HUDEP-2 (cell line): ENCODE results near the gene DENND10.
A peak's percentile ranks its signal among the peaks of the same experiment; 100 is the strongest.
"Not testable (repeated sequence)": the region's sequence is repeated elsewhere in the genome, so short reads cannot be mapped to it uniquely, and the experiment has no call there.

Experiments used
- DNase-seq, 76 experiments: peaks; one replicate each; lab custom pipeline; 2025; ENCODE audit not compliant: unreplicated experiment in 76 of 76; lab: John Stamatoyannopoulos, UW

DENND10 gene

GRCh38 chr10:119165171-119166117, 61.5 kb downstream of the DENND10 start, which contains the start of gene SFXN4:
SFXN4 (minus strand) TSS chr10:119165714; CDS start chr10:119165647, 67 bp downstream.
- DNase-seq, result peak in 72 of 76 experiments; percentile 11 to 85 (median 68)

GRCh38 chr10:119166118-119166500, 62.2 kb downstream of the DENND10 start:
- peak in 1 of 76 experiments; percentile 47 for DNase-seq

- DNase-seq, result no peak
Observed at GRCh38 chr10:119166564-119166963, 62.7 kb downstream of the DENND10 start.

DNA sequence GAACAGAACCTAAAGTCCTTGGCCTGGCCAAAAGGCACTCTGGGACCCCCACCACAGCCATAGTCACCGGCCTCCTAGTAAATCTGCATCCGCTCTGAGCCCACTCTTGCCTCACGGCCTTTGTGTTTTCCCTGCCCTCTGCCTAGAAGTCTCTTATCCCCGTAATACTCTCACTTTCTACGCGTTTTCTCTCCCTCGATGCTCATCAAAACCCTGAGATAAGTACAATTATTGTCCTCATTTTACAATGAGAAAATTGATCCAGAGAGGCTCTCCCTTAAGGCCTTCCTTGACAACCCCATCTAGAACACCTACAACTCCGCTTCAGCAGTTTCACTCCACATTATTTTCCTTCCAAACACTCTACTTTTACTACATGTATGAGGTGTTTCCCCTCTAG, 63.1 kb downstream of the DENND10 start:
- no peak for DNase-seq

- no peak for DNase-seq
Observed at GRCh38 chr10:119174109-119174508, 70.2 kb downstream of the DENND10 start.

GRCh38 chr10:119176166-119176565, 72.3 kb downstream of the DENND10 start:
- DNase-seq, result no peak

DNA sequence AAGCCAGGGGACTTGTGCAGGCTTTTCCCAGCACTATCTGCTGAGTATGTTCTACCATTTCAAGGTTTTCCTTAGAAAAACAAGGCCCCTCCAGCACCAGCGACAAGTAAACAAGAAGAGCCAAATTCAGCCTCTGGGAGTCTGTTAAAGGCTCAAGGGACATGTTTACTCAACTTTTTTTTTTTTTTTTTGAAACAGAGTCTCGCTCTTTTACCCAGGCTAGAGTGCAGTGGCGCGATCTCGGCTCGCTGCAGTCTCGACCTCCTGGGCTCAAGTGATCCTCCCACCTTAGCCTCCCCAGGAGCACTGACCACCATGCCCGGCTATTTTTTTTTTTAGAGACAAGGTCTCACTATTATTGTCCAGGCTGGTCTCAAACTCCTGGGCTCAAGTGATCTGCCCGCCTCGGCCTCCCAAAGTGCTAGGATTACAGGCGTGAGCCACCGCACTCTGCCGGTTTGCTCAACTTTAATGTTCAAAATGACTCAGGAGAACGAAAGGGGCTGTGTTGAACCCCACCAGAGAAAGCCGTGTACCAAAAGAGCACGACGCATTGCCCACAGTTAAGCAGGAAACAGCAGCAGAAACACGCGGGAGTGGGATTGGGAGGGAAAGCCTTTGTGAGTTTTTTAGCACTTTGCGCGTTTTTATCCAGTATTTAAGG, 73.9 kb downstream of the DENND10 start:
- DNase-seq, result peak in 1 of 76 experiments; percentile 59

DNA sequence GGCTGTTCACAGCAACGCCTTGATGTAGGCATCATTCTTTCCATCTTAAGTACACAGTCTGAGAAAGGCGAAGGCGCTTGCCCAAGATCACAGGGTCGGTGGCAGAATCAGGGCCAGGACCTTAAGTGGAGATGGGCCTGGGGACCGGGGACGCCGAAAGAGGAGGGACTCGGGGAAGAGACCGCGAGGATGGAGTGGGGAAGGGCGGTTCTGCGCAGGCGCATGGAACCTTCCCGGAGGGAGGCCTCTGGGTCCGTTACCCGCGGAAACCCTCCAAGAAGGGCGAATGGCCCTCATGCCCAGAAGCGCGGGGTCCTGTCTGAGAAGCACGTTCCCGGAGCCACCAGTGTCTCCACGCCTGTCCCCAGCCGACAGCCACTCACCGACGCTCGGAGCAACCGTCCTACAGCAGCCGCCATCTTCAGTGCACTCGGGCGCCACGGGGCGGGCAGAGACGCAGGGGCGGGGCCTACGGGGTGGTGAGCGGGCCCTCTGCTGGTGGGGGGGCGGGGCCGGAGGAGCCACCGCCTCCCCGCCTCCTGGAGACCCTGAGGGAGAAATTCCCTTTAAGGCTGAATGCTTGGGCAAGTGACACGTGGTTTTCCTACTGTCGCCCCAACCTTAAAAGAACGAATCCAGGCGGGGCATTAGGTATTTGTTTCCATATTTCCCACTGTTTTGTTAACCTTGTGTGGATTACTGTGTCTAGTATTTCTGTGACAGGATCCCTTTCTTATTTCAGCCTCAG, 74.6 kb downstream of the DENND10 start, which contains the start of gene PRDX3:
Gene PRDX3, minus strand, starts transcription at position 441 of the 748 bp plus-strand sequence. Its CDS starts 22 bp downstream, at position 419.
- DNase-seq, result peak in 75 of 76 experiments; percentile 5 to 93 (median 80)

DNA sequence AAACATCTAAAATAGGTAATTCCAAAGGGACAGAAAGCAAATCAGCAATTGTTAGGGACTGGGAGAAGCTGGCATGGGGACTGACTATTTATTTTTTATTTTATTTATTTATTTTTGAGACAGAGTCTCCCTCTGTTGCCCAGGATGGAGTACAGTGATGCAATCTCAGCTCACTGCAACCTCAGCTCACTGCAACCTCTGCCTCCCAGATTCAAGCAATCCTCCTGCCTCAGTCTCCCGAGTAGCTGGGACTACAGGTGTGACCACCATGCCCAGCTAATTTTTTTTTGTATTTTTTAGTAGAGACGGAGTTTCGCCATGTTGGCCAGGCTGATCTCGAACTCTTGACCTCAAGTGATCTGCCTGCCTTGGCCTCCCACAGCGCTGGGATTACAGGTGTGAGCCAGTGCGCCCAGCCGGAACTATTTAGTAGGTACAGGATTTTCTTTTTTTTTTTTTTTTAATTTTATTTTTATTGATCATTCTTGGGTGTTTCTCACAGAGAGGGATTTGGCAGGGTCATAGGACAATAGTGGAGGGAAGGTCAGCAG, 77.0 kb downstream of the DENND10 start:
- not testable (repeated sequence) for DNase-seq

DNA sequence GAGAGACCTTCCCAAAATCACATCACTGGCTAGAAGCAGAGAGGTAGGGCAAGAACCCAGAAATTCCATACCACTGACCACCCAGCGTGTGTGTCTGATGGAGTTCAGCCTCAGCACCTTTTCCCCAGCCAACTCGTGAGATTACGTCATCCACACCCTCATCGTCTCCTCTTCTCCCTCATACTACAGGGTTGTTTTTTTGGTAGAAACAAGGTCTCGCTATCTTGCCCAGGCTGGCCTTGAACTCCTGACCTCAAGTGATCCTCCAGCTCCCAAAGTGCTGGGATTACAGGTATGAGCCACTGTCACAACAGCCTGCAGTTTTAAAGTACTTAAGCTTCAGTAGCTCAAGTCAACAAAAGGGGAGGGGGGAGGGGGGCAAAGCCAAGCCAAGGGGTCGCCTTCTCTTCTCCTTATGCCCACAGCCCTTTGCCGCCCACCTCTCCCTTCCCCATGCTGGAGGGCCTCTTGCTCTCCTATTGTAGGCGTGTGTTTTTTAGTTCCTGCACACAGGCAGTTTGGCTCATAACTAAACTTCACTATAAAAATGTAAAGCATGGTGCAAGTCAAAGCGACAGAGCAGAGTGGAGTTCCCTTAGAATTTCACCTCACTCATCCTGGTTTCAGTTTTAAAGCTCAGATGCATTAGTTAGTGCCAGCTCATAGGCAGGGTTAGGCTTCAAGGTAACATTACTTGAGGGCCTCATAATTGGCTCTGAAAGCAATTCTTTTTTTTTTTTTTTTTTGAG, 79.9 kb downstream of the DENND10 start:
- DNase-seq, result no peak
